Hippocampal formation (tissue), 2 donors: ENCODE data around the gene SNRK.

Experiments
- DNase-seq, 2 donors: peaks; one replicate each; lab custom pipeline; 2025; lab: John Stamatoyannopoulos, UW

The SNRK gene, protein sequence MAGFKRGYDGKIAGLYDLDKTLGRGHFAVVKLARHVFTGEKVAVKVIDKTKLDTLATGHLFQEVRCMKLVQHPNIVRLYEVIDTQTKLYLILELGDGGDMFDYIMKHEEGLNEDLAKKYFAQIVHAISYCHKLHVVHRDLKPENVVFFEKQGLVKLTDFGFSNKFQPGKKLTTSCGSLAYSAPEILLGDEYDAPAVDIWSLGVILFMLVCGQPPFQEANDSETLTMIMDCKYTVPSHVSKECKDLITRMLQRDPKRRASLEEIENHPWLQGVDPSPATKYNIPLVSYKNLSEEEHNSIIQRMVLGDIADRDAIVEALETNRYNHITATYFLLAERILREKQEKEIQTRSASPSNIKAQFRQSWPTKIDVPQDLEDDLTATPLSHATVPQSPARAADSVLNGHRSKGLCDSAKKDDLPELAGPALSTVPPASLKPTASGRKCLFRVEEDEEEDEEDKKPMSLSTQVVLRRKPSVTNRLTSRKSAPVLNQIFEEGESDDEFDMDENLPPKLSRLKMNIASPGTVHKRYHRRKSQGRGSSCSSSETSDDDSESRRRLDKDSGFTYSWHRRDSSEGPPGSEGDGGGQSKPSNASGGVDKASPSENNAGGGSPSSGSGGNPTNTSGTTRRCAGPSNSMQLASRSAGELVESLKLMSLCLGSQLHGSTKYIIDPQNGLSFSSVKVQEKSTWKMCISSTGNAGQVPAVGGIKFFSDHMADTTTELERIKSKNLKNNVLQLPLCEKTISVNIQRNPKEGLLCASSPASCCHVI

GRCh38 chr3:43286115-43286840 is at the start of gene SNRK:
TSS of gene SNRK (plus strand) at chr3:43286540. CDS start at chr3:43303204, 16,664 bp downstream.
- peak; percentile 43 to 88 for DNase-seq

DNA sequence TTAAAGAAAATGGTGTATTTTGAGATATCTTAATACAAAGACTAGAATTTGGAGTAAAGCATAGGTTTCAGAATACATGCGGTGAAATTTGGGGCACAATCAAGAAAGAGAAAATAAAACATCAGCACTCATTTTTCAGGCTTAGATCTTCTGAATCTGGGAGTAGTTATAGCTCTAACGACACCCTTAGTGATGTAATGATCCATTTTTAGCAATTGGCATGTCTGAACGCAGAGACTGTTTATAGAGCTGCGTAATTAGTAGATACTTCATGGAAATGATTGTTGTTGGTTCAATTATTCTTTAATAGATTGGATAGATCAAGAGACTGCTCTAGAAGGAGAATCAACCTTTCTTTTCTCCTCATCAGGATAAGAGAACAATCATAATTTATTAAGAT is 47.5 kb upstream of the SNRK start:
- DNase-seq, result no peak

DNA sequence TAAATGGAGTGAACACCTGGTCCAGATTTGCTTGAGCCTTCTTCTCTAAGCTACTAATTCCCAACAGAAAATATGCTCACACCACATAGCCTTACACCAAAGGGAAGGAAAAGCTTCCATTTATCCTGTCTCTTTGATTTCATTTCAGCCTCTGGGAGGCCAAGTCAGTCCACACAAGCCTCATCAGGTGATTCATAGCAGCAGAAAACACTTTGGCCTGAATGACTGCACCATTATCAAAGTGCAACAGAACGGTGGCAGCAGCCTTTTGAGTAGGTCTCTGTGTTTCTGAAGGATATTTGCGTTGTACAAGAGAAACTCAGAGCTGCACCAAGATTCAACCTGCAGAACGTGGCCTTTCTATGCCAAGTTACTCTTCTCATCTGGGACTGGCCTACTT is 46.6 kb upstream of the SNRK start:
- no peak for DNase-seq

GRCh38 chr3:43243590-43244587 is 42.5 kb upstream of the SNRK start:
- DNase-seq, result no peak

DNA sequence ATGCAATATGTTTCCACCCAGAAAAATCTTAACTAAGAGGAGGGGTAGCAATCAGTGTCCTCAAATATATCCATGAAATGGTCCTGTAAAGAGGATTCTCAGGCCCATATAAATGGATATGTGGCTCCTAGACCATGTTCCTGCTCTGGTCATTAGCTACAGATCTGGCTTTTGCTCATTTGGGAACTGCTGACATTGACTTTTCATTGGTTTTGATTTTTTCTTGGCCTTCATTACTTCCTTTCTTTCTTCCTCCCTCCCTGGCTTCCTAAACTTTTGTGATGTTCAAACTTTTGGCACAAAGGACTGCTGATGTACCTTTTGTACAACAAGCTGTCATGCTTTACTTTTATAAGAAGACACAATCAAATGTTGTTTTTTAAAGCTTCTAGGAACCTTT is 41.6 kb upstream of the SNRK start:
- no peak for DNase-seq

DNA sequence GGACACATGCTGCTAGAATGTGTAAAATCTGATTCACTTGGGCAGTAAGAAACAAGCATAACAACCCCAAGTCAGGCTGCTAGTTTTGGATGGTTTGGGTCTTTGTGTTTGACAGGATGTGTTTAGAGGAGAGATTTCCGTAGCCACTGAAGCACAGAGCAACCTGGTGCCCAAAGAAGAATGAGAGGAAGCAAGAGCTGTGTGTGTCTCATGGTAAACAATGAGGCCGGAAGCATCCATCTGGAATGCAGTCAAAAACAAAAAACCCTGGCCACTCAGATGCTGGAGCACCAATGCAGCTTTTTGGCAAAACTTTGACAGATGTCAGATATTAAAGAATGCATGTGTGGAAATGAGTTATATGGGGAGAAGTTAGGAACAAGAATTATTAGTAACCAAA is 39.4 kb upstream of the SNRK start:
- DNase-seq, result no peak

DNA sequence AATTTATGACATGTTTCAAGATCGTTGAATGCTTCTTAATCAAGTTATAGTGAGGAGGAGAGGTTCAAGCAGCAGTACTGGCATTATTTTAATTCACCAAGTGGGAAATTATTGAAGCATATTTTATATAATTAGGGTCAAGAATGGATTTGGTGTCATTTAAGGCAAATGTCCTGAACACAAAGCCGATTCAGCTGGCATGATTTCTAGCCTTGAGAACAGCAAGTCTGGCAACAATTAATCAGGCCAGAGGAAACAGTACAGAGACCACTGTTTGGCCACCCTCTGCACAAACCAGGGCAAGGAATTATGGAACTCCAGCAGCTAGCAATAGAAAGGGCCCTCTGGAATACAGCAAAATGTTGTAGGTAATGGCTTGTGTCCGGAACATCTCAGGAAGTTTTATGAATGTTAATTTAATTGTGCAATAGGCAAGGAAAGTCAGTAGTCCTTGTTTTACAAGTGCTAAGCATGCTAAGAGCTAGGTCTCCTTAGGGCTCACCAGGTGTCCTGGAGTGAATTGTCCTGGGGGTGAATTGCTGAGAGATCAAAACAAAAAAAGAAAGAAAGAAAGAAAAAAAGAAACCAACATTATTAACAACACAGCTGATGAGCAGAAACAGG is 38.7 kb upstream of the SNRK start:
- DNase-seq, result peak in 1 of 2 donors; percentile 37

GRCh38 chr3:43248185-43248583 is 38.2 kb upstream of the SNRK start:
- no peak for DNase-seq

GRCh38 chr3:43248973-43249372 is 37.4 kb upstream of the SNRK start:
- DNase-seq, result no peak

- DNase-seq, result no peak
Measured at GRCh38 chr3:43249405-43249804, 36.9 kb upstream of the SNRK start.

DNA sequence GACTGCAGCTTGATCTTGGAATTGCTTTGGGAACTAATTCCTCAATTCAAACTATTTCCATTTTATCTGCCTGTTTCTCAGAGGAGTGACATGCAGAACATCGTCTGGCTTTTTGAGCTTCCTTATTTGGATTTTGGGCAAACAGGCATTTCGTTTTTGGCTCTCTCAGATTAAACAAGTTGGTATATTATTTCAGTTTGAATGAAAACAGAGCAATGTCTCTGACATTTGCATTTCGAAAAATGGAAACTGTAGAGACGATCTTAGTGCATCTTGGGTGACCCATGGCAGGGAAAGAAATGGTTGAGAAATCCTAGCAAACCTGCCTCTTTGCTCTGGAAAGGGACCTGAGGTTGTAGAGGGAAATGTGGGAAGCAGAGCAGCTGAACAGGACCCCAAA is 33.0 kb upstream of the SNRK start:
- DNase-seq, result no peak

GRCh38 chr3:43254125-43254524 is 32.2 kb upstream of the SNRK start:
- no peak for DNase-seq

DNA sequence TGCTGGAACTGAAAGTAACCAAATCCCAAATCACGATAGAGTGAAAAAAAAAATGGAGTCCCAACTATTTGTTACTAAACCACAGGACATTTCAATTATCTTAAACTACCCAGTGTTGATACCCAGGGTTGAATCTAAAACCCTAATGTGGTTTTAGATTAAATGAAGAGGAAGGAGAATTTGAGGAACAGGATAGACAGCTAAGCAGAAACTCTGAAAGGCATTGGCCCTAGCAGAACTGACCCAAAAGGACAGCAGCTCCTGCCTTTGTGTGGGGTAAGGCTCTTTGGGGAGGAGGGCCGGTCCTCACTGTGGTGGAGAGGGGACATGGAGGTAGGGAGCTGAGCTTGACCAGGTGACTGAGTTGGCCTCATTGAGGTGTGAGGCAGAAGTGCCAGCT is 30.7 kb upstream of the SNRK start:
- DNase-seq, result no peak

DNA sequence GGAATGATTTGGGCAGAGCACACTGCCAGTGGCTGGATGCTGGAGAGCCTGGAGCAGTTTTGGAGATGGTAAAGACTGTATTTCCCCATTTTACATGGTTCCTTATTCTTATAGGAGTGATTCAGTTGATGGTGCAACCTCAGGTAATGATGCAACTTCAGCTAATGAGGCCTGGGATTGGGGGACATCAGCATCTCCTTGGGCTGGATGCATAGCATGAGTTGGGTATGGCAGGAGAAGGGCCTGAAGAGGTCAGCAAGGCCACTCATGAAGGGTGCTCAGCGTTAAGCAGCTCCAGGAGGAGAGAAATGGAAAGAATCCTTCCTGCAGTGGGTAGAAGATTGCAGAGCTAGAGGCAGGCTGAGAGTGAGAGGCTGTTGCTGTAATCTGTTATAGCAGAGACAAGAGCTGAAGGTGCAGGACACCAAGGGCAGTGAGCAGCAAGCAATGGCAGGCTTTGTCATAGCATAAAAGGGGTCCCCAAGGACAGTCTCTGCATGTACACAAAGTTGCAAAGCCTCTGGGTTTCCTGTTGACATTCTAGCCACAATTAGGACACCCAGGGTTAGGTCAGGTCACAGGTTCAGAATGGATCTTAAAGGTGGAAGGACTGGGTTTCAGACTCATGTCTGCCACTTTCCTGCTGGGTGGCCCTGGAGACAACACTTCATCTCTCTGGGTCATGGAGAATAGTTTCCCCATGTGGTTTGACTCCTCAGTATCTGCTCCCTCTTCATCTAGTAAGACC is 29.5 kb upstream of the SNRK start:
- no peak for DNase-seq

- DNase-seq, result no peak
Measured at GRCh38 chr3:43257850-43258249, 28.5 kb upstream of the SNRK start.

DNA sequence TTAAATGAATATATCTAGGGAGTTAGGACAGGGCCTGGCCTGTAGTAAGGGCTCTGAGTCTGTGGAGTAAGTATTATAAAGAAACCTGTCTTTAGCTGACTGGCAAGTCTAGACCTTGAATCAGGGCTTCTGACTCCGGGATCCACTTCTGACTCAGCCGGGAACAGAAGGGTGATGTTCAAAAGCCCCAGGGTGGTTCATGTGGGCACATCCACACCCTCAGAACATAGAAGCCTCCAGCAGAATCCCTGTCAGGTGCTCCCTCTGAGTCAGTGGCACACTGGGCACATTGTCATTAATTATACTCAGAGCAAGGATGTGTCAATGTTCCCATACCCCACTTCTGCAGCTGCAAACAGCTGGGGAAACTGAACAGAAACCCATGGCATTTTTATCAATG is 26.7 kb upstream of the SNRK start:
- DNase-seq, result no peak

GRCh38 chr3:43260412-43260811 is 25.9 kb upstream of the SNRK start:
- no peak for DNase-seq

DNA sequence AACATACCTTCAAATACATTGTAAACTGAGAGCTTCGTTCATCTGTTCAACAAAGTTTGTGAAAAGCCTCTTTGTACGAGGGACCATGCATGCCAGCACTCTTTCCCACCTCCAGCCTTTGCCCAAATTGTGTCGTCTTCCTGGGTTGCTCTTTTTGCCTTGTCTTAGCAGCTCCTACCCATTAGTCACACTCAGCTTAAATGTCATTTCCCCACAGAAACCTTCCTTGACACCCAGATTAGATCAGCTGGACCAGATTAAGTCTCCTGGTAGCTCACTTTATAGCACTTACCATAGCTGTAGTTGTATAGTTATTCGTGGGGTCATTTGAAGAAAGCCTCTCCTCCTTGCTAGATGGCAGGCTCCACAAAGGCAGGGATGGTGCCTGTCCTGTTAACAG is 24.1 kb upstream of the SNRK start:
- no peak for DNase-seq

DNA sequence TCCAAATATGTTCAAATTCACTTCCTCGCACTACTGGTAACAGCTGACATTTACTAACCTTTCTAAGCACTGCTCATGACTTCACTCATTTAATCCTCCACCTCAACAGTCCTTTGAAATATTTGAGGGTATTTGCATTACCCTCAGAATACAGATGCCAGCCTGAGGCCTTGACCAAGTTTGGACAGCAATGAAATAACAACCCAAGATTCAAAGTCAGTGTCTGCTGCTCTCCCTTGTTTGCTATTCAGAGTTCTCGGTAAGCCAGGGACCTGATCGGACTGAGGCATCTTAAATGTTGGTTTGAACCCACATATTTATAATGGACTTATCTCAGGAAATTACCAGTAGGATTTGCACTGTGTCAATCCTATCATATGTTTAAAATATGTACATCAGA is 19.9 kb upstream of the SNRK start:
- no peak for DNase-seq

GRCh38 chr3:43266995-43267394 is 19.3 kb upstream of the SNRK start:
- no peak for DNase-seq
